NCI-H82 treated with DMSO at 0.1 percent for 48 hours (cell line): ENCODE measurements around the gene HPS3.
"Not testable (repeated sequence)": the region's sequence is repeated elsewhere in the genome, so short reads cannot be mapped to it uniquely, and the experiment has no call there.

Experiments
- DNase-seq: peaks from one replicate; lab custom pipeline; 2025; ENCODE audit not compliant: unreplicated experiment; lab: John Stamatoyannopoulos, UW

HPS3 gene

DNA sequence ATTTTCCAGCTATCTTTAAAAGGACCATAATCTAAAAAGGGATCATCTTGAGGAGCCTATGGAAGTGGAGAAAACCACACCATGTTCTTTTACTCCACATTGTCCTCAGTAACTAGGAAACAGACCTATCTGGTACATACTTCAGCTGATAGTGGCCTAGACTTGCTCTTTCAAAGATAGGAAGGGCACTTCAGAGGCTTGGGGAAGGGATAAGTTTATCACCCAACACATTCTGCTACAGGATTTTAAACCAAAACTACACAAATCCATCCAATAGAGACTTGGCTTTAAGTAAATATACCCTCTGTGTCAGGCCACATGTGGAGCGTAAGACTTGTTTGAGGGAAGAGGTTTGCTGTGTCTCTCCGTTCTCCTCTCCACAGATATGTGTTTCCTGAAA is 56.8 kb downstream of the HPS3 start:
- no peak for DNase-seq

DNA sequence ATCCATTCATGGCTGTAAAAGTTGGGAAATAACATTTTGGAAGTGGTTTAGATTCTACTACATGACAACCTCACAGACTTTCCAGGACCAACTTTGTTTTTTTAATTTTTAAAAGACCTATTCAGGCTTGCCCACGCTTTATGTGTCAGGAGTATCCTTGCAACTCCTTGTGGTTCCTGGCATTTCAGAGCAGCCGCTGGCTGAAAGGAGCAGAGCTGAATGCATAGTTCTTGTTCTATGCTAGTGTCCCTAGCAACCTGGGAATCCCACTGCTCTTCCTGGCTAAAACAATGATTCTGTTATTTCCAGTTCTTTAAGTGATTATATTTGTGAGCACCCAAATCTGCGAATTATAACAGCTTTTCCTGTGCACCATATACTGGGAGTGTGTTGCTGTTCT is 57.3 kb downstream of the HPS3 start:
- no peak for DNase-seq

DNA sequence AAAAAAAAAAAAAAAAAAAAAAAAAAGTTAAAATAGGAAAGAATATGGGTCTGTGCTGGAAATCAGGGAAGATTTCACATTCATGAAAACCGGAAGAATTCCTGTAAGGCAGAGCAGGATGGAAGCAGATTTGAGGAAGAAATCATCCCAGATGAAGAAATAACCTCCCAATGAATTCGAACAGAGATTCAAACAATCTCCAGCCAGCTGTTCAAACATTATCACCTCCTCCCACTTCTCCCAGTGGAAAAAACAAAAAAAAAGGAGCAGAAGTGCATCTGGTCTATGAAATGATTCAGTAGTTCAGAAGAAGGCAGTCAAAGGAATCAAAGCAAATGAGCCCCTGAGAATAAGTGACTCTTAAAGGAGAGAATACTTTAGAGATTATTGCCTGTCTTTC is 59.1 kb downstream of the HPS3 start:
- DNase-seq = no peak

DNA sequence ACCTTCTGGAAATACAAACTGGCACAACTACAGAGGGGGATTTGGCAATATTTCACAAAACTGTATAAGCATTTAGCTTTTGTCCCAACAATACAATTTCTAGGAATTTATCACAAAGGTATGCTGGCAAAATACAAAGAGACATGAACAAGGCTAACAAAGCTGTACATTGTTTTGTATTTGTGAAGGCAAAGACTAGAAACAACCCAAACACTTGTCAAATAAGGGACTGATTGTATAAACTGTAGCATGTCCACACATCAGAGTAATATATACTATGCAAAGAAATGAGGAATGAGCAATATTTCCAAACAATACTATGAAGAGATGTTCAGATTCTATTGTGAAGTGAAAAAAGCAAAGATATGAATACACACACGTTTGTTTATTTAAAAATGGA is 65.8 kb downstream of the HPS3 start:
- no peak for DNase-seq

DNA sequence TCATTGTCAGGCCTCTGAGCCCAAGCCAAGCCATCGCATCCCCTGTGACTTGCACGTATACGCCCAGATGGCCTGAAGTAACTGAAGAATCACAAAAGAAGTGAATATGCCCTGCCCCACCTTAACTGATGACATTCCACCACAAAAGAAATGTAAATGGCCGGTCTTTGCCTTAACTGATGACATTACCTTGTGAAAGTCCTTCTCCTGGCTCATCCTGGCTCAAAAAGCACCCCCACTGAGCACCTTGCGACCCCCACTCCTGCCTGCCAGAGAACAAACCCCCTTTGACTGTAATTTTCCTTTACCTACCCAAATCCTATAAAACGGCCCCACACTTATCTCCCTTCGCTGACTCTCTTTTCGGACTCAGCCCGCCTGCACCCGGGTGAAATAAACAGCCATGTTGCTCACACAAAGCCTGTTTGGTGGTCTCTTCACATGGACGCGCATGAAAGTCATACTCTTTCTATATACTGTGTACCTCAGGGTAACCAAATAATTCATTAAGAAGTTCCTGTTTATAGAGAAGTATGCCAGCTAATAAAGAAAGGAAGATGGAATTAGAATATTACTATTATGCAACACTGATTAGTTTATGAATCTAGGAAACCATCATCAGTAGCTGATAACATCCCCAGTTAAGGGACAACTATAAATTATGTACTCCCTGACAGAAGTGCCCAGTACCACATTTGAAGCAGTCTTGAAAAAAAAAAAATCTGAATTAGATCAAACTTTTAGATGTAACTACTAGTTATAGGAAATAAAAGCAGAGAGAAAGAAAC is 67.6 kb downstream of the HPS3 start:
- not testable (repeated sequence) for DNase-seq

DNA sequence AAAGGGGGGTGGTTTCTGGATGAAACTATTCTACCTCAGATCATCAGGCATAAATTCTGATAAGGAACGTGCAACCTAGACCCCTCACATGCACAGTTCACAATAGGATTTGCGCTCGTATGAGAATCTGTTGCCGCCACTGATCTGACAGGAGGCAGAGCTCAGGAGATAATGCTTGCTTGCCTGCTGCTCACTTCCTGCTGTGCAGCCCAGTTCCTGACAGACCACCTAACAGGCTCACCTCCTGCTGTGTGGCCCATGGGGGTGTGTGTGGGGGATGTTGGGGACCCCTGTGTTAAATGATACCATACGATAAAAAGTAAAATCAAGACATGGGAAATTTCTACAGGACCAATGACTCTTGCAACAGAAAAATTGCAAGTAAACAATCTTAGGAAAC is 68.2 kb downstream of the HPS3 start:
- peak; percentile 65 for DNase-seq

DNA sequence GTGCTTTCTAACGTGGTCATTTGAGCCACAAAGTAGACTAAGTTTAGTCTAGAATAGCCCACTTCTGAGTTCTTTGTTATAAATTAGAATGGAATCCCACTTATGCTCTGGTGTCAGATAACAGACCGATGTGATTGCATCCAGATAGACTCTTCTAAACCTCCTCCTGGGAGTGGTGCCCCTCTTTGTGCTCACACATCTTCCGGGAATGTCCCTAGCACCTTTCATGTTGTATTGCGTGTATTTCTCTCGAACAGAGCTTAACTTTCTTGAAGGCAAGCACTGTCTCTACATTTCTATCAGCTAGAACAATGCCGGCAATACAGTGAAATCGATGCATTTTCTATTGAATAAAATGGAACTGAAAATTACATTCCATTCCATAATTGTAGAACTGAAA is 69.2 kb downstream of the HPS3 start:
- DNase-seq = no peak

DNA sequence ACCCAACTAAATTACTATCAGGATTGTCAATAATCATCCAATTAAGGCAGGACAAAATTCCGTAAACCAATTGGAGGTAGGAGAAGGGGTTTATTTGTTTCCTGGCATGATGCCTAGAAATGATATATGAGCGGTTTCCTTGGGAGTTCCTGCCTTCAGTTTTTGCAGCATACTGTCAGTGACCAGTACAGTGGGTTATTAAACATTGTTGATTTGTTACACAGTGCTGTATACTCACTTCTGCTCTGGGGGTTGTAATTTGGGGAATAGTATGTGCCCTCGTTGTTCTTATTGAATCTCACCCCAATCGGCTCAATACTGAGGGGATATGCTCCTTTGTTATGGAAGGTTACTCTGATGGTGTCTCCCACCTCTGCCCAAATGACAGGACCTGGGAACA is 70.0 kb downstream of the HPS3 start:
- DNase-seq = peak; percentile 51

DNA sequence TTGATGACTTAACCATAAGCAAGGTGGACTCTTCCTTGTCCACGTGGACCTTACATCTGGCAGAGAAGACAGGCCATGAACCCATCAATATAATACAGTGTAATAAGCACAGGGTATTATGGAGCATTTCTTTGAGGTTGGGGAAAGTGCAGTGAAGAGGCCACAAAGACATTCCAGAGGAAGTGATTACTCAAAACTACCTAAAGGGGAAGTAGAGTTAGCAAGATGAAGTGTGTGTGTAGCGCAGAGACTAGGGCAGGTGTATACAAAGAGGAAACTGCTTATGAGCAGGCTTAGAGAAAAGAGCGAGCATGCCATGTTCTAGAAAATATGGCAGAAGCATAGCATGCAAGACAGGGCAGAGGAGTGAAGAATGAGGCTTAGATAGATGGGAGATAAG is 74.3 kb downstream of the HPS3 start:
- DNase-seq = no peak

DNA sequence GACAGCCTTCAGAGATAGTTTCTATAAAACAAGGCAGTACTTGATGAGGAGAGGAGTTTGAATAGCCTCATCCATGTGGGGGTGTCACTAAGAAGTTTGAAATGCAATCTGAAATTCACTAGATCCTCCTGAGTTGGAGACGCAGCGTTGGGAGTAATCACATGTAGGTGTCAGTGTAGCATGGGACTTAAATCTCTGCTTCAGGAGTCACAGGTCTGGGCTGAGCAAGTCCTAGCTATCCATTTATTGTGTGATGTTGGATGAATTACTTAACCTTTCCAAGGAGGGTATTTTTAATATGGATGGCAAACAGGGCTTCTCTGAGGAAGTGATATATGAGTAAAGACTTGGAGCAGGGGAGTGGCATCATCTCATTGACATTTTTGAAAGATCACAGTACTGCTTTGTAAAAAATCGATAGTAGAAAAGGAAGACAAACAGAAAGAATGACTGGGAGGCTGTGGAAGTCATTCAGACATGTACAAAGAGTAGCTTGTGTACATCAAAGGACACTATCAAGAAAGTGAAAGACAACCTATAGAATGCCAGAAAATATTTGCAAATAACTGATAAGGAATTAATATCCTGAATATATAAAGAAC is 75.1 kb downstream of the HPS3 start:
- DNase-seq = no peak

DNA sequence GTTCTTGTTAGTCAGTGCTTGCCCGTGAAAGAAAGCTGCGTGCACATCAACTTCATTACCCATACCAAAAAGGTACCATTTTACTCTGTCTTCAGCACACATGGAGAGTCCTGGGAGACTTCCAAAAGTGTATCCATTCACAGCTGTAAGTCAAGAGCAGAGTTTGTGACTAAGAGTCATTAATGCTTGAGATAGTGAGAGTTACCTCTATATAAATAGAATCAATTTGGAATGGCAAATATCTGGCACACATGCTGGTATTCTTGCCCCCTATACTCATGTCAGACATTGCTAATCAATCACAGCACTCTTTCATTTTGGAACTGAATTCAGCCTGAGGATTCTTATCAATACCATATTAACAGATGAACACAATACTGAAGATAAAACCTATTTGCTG is 78.0 kb downstream of the HPS3 start:
- no peak for DNase-seq

DNA sequence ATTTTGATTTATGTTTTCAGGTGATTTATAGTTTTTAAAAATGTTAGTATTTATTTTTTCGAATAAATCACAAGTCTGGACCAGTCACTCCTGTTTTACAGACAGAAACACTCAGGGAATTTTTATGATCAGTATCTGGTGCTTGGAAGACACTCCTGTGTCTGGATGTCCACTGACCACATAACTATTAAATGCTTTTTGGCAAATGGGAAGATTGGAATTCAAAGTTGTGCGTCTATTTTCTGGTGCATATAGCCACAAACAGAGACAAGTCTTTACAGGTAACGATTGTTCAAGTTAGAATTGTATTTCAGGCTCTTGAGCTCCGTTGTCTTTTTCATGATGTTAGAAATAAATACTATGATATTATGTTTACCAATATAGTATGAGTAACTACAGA is 80.0 kb downstream of the HPS3 start:
- DNase-seq = no peak

DNA sequence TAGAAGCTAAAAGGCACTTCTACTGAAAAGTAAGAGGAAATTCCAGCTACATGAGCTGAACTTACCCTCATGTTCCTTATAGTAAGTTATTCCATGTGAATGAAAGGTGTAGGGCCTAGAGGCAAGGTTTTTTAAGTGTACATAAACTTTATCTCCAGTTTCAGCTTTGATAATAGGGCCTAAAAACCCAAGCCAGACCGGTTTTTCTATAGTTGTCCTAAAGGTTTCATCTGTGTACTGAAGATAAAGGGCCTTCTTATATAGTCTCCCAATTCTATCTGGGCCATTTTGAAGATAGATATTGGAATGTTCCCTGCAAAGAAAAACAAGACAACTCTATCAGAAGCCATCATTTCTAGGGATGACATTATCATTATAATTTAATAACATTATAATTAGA is 82.9 kb downstream of the HPS3 start:
- no peak for DNase-seq

DNA sequence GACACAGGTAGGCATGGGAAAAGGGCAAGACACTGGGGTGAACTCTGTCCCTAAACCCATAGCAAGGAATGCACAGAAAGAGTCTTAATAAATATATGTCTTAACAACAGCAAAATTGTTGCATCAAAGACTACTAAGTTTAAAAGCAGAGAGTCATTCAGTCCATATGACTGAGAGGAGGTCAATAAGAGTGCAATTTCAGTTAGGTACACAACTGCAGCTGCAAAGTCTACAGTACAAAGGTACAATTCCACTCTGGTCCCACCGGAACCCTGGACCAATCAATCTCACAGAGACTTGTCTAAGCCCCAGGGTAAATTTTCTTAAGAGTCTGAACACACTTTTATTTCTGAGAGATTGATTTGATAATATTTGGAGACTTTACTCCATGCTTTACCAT is 85.3 kb downstream of the HPS3 start:
- DNase-seq = no peak

DNA sequence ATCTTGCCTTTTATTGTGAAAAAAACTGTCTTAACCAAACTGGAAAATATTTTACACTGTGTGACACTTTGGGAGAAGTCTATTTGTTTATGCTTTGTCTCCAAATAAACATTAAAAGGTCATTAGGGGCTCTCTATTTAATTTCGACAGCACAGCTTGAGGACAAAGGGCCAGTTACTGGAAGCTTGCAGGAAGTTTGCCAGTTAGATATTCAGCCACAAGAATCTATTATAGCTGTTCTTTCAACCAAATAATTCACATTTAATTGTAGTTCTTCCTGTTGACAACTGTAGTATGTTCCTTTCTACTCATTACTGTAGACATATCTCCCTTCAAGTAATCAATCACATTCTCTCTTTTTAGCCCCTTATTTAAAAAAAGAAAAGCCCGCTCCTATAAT is 86.1 kb downstream of the HPS3 start:
- no peak for DNase-seq

DNA sequence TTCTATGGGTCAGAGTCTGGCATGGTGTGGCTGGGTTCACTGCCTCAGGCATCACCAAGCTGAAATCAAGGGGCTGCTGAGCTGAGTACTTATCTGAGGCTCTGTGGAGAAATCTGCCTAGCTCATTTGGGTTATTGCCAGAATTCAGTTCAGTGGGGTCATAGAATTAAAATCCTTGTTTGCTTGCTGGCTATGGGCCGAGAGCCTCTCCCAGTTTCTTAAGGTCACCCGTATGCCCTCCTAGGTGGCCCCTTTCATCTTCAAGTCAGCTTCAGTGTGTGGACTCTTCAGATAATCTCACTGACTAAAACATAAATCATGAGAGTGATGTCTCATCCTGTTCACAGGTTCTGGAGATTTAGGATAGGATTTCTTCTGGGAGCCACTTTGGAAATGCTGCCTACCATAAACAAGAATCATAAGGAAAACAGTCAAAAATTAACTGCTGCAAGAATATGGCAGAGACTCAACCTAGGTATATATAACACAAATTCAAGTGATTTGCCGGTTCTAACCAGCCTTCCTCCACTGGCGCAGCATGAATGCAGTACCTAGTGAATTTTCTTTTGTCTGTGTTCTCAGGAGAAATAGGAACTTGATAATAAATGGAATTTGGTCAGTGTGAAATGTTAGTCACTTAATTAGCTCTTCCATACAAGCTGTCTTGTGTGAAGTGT is 86.9 kb downstream of the HPS3 start:
- peak; percentile 15 for DNase-seq

DNA sequence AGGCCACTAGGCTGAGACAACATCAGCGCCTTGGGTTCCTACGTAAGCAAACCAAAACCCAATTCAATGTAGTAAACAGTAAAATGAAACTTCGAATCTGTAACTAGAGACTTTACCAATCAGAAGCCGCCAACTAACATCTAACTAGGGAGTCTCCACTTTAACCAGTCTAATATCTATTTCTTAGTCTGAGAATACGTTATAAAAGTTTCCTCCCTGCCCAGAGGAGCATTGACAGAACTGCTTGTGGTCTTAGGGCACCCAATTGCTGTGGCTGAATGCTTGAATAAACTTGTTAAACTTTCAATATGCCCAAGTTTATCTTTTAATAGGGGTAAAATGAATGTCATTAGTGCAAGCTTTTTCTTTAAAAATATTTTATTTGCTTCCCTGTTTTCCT is 87.9 kb downstream of the HPS3 start:
- no peak for DNase-seq

DNA sequence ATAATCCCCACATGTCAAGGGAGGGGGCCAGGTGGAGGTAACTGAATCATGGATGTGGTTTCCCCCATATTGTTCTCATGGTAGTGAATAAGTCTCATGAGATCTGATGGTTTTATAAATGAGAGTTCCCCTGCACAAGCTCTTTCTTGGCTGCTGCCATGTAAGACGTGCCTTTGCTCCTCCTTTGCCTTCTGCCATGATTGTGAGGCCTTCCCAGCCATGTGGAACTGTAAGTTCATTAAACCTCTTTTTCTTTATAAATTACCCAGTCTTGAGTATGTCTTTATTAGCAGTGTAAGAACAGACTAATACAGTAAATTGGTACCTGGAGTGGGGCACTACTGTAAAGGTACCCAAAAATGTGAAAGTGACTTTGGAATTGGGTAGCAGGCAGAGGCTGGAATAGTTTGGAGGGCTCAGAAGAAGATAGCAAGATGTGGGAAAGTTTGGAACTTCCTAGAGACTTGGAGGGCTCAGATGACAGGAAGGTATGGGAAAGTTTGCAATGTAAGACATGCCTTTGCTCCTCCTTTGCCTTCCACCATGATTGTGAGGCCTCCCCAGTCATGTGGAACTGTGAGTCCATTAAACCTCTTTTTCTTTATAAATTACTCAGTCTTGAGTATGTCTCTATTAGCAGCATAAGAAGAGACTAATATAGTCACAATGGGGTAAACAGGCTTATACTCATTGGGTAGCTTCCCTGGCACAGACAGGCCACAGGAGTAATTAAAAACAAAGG is 90.1 kb downstream of the HPS3 start:
- DNase-seq = not testable (repeated sequence)

DNA sequence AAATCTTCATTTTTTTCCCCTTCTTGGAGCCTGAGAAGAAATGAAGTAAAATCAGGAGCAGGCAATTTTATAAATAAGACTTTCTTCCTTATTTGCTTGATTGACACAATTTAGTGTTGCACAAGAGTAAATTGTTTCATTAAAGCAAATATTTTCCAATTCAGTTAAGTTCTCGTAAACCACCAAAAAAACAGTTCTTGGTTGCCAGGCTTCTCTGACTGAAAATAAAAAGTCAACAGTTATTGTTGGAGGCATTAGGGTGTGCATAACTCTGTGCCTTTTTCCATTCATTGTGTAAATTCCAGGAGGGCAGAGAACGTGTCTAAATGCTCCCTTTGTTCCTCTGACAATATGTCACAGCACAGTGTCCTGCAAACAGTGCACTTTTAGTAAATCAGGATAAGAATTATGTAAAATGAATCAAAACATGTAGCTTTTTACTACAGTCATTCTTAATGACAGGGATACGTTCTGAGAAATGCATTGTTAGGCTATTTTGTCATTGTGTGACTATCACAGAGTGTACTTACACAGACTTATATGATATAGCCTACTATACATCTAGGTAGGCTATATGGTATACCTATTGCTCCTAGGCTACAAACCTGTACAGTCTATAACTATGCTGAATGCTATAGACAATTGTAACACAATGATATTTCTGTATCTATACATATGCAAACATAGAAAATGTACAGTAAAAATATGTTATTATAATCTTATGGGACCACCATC is 92.5 kb downstream of the HPS3 start, which contains the start of gene CP:
CP (minus strand) TSS at position 47 of the 735 bp plus-strand sequence; CDS start at position 10, 37 bp downstream.
- no peak for DNase-seq
